Bone marrow (tissue), 2 donors: ENCODE results near the gene DOCK3.
"Not testable (repeated sequence)": the region's sequence is repeated elsewhere in the genome, so short reads cannot be mapped to it uniquely, and the experiment has no call there.

Experiments used
- DNase-seq, 2 donors: peaks; one replicate each; lab custom pipeline; 2025; lab: John Stamatoyannopoulos, UW

DOCK3 gene

DNA sequence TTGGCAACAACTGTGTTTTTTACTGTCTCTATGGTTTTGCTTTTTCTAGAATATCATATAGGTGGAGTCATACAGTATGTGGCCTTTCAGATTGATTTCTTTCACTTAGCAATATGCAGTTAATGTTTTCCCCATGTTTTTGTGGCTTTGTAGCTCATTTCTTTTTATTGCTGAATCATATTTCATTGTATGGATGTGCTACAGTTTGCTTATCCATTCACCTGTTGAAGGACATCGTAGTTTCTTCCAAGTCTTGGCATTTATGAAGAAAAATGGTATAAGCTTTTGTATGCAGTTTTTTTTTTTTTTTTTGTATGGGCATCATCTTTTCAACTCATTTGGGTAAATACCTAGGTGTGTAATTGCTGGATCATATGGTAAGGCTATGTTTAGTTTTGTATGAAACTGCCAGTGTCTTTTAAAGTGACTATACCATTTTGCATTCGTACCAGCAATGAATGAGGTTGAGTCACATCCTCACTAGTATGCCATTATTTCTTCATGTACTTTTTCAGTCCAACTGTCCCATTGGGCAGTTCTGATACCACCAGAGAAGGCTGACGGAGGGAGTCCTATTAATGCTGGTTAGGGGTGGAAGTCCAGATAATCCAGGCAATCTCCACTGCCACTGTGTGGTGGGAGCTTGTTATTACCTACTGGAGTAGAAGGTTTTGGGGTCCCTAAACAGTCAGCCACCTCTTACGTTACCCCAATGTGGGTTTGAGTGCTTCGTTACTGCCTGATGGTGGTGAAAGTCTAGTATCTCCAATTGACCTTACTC is 210.5 kb downstream of the DOCK3 start:
- no peak for DNase-seq

- DNase-seq = no peak
Observed at GRCh38 chr3:50890688-50891344, 216.1 kb downstream of the DOCK3 start.

GRCh38 chr3:50901097-50901496 is 226.4 kb downstream of the DOCK3 start:
- DNase-seq = not testable (repeated sequence)

DNA sequence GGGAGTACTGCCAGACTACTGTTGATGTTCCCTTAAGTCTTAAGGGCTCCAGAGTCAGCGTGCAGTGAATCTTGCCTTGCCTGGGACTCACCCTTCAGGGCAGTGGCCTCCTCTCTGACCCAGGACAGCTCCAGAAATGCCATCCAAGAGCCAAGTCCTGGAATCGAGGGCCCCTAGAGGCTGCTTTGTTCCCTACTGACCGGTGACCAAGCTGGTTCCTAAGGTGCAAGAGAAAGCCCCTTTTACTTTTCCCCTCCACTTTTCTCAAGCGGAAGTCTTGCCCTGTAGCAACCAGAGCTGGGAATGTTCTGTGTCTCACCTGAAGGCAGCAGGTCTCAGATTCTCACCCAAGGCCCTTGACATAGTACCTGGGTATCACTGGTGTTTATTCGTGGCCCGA is 238.0 kb downstream of the DOCK3 start:
- DNase-seq = no peak

- DNase-seq = no peak
Observed at GRCh38 chr3:50913260-50913659, 238.5 kb downstream of the DOCK3 start.

DNA sequence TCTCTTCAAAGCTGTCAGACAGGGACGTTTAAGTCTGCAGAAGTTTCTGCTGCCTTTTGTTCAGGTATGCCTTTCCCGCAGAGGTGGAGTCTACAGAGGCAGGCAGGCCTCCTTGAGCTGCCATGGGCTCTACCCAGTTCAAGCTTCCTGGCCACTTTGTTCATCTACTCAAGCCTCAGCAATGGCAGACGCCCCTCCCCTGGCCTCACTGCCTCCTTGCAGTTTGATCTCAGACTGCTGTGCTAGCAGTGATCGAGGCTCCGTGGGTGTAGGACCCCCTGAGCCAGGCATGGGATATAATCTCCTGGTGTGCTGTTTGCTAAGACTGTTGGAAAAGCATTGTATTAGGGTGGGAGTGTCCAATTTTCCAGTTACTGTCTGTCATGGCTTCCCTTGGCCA is 247.3 kb downstream of the DOCK3 start:
- not testable (repeated sequence) for DNase-seq

GRCh38 chr3:50923955-50924354 is 249.2 kb downstream of the DOCK3 start:
- DNase-seq = no peak

DNA sequence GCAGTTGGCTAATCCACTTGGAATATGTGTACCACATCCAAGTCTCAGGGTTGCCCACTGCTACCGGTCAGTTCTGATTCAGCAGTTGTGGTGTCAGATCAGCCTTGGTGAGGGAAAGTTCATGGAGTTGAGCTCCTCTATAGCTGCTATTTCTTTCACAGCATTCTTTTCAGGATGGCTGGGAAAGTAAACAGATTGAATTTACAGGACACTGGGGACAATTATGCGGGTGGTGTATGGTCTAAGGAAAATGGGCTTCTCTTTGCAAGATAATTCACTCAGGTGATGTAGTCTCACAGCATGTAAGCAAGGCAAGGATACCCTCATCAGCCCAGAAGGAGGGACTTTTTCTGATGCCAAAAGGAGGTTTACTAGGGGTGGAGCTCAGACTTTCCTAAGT is 249.9 kb downstream of the DOCK3 start:
- no peak for DNase-seq

DNA sequence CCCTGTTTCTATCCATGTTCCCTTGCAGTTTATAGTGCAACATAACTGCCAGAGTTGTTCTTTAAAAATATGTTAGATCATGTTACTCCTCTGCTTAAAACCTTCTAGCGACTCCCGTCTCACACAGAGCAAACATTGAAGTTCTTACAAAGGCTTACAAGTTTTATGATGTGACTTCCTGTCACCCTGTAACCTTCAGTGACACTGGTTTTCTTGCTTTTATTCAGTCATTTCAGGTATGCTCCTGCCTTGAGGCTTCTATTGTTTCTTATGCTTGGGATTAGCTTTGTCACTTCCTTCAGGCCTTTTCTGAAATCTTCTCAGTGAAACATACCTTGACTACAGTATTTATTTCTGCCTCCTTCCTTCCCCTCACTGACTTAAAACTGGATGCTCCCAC is 252.1 kb downstream of the DOCK3 start:
- no peak for DNase-seq

GRCh38 chr3:50930371-50931208 is 255.9 kb downstream of the DOCK3 start:
- DNase-seq = no peak

DNA sequence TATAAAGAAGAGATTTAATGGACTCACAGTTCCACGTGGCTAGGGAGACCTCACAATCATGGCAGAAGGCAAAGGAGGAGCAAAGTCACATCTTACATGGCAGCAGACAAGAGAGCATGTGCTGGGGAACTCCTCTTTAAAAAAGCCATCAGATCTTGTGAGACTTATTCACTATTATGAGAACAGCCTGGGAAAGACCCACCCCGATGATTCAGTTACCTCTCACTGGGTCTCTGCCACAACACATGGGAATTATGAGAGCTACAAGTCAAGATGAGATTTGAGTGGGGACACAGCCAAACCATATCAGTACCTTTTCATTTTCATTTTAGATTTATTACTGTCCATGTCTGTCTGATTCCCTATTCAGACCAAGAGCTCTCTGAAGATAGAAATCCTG is 258.2 kb downstream of the DOCK3 start:
- DNase-seq = not testable (repeated sequence)

DNA sequence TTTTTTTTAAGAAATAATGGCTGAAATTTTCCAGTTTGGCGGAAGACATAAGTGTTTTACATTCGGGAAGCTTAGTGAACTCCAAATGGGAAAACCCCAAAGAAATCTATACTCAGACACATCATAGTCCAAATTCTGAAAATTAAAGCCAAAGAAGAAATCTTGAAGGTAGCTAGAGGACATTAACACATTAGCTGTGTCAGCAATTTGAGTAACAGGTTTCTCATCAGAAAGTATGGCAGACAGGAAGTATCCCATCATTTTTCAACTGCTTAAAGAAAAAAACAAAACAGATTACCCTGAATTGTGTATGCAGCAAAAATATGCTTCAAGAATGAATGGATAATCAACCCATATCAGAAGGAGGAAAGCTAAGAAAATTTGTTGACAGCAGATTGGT is 261.7 kb downstream of the DOCK3 start:
- no peak for DNase-seq

GRCh38 chr3:50947419-50947818 is 272.7 kb downstream of the DOCK3 start:
- DNase-seq = no peak

- DNase-seq = no peak
Observed at GRCh38 chr3:50950591-50950990, 275.9 kb downstream of the DOCK3 start.

- DNase-seq = no peak
Observed at GRCh38 chr3:50953825-50954414, 279.2 kb downstream of the DOCK3 start.

- peak in 1 of 2 donors; percentile 45 for DNase-seq
Observed at GRCh38 chr3:50961386-50961785, 286.7 kb downstream of the DOCK3 start.

DNA sequence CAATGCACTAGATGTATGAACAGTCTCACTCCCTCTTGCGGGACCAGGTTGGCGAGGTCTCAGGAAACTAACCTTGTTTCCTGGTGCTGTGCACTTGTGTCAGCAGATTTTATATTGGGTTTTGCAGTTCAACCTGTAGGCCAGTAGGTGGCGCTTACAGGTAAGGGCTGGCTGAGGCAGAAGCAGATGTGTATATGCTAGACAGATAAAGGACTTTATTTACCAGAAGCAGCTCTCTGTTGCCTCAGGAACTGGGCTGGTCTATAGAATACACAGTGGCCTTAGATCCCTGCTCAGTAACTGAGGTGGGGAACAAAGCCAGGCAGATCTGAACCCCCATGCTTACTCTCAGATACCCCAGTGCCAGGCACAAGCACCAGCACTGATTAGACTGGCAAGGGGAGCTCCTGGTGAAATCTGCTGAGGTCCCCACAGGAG is 296.8 kb downstream of the DOCK3 start:
- DNase-seq = peak in 1 of 2 donors; percentile 31

DNA sequence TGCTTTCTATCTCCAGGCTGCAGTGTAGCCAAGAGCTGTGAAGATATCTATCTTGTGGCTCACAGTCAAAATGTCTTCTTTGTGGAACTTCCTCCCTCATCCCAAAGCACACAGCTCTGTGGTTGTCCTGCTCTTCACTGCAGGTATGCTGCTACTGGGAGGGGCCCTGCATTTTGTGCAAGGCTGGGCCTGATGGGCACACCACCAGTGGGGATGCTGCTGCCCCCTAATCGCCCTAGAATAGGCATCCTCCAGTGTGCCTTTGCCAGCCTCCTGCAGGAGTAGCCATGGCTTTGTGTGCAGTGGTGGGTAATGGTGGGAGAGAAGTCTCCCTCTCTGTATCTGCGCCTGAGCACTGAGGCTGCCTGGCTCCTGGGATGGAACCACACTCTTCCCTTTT is 297.3 kb downstream of the DOCK3 start:
- no peak for DNase-seq

DNA sequence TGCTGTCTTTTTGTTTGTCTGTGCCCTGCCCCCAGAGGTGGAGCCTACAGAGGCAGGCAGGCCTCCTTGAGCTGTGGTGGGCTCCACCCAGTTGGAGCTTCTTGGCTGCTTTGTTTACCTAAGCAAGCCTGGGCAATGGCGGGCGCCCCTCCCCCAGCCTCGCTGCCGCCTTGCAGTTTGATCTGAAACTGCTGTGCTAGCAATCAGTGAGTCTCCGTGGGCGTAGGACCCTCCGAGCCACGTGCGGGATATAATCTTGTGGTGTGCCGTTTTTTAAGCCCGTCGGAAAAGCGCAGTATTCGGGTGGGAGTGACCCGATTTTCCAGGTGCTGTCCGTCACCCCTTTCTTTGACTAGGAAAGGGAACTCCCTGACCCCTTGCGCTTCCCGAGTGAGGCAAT is 303.9 kb downstream of the DOCK3 start:
- not testable (repeated sequence) for DNase-seq

DNA sequence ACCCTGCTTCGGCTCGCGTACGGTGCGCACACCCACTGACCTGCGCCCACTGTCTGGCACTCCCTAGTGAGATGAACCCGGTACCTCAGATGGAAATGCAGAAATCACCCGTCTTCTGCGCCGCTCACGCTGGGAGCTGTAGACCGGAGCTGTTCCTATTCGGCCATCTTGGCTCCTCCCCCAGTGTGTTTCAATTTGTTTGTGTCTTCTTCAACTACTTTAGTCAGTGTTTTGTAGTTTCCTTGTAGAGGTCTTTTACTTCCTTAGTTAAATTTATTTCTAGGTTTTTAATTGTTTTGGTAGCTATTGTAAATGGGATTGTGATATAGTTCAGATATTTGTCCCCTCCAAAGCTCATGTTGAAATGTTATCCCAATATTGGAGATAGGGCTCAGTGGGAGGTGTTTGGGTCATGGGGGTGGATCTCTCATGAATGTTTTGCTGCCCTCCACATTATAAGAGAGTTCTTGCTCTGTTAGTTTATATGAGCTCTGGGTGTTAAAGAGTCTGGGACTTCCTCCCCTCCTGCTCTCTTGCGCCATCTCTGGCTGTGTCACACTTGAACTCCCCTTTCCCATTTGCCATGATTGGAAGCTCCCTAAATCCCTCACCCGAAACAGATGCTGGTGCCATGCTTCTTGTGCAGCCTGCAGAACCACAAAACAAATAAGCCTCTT is 304.4 kb downstream of the DOCK3 start:
- no peak for DNase-seq

DNA sequence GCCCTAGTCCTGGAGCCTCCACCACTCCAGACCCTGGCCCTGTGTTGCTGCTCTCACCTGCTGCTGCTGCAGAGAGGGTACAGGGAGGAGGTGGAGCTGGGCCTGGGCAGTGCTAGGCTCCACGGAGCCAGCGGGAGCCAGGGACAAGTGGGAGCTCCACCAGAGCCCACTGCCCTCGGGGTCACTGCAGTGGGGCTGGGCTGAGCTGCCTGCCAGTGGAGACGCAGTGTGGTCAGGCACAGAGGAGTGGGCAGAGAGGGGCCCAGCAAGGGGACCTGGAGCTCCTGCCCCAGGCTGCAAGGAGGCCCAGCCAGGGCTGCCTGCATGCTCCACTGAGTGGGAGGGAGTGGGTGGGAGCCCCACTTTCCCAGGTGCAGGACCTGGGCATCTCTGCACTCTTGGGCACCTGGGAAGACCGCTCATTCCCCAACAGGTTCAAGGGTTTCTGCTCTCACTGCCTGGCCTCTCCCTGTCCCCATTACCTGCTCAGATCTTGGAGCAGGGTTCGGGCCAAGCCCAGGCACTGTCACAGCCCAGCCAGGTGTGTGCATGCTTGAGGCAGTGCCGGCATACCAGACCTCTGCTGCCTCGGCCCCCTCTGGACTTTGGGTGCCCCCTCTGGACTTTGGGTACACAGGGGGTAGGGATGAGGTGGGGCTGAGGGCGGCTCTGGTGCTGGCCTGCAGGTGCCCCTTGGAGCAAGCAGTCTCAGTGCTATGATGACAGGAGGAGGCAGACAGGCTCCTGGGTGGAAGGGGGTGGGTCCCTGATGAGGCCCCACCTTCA is 308.0 kb downstream of the DOCK3 start:
- DNase-seq = no peak
